Measurements from ENCODE around the gene IGFBP2. TPM values are rescaled to one million over a fixed set of nuclear protein-coding genes. Genes with fewer than 3 reads are reported as not detected.

The IGFBP2 gene
- total and polyA plus RNA-seq, 12 donors, result 26.0 to 361 (median 109) TPM

GRCh38 chr2:216648105-216648504 lies 14.9 kb downstream of the IGFBP2 start:
- no peak for ATAC-seq
- Histone ChIP-seq H3K9me3 (no peaks in the 10 kb centered on the region), H3K4me3 (no peak overlapping the region), H3K4me1 (peaks cover 8 to 49% (median 27%) of the 10 kb centered on the region in 9 donors), H3K36me3 (no peaks in the 10 kb centered on the region), H3K27me3 (no peaks in the 10 kb centered on the region), H3K27ac (no peak overlapping the region)
- TF ChIP-seq CTCF (IDR thresholded peaks at IDR 0.05), result no peak
- no peak for DNase-seq
- 78 to 85% methylated on average over 3 of the region's 3 CpGs for WGBS, 2 donors
- intact Hi-C loops (cut with DNase I), result loop anchor here in 1 of 10 donors (5.0 kb wide), 1 partner anchor 111 kb away; no protein-coding TSS in a partner anchor

GRCh38 chr2:216649574-216649973 lies 16.4 kb downstream of the IGFBP2 start:
- TF ChIP-seq CTCF (IDR thresholded peaks at IDR 0.05), result no peak
- H3K9me3 ChIP-seq, result no peaks in the 10 kb centered on the region
- H3K27ac ChIP-seq, result no peak overlapping the region
- no peaks in the 10 kb centered on the region for H3K27me3 ChIP-seq
- H3K36me3 ChIP-seq, result no peaks in the 10 kb centered on the region
- intact Hi-C loops (cut with DNase I), result loop anchor here in 1 of 10 donors (5.0 kb wide), 1 partner anchor 112 kb away; no protein-coding TSS in a partner anchor
- DNase-seq, result no peak
- ATAC-seq, result no peak
- WGBS, 2 donors, result 62 to 73% methylated on average over 5 of the region's 5 CpGs
- peaks cover 0 to 44% (median 16%) of the 10 kb centered on the region in 9 donors for H3K4me1 ChIP-seq
- no peak overlapping the region for H3K4me3 ChIP-seq

GRCh38 chr2:216650626-216651257 lies 17.5 kb downstream of the IGFBP2 start:
- Histone ChIP-seq H3K27ac (no peak overlapping the region), H3K4me1 (peaks cover 0 to 39% (median 7%) of the 10 kb centered on the region in 9 donors), H3K27me3 (no peaks in the 10 kb centered on the region), H3K4me3 (no peak overlapping the region), H3K36me3 (no peaks in the 10 kb centered on the region), H3K9me3 (no peaks in the 10 kb centered on the region)
- no peak for ATAC-seq
- 71 to 84% methylated on average over 3 of the region's 3 CpGs for WGBS, 2 donors
- DNase-seq, result no peak
- no peak for TF ChIP-seq CTCF (IDR thresholded peaks at IDR 0.05)
- intact Hi-C loops (cut with DNase I), result no loop called here

DNA sequence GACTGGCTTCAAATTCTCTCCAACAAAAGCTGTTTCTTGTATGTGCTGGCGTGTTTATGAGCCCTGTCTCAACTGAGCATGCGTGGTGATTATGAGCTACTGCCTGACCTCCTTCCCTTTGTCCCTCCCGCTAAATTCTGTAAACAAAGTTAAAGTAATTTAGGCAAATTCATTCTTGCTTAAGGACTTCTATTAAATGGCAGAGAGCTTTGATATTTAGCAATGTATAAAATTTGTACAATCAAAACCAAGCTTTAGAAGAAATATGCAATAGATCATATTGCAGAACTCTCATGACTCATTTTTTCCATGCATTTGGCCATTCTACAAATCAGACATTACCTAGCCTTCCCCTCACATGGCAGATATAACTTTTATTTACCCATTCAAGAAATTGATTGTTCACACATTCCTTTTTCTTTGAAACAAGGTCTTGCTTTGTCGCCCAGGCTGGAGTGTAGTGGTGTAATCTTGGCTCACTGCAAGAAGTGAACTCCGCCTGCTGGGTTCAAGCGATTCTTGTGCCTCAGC lies 18.2 kb downstream of the IGFBP2 start:
- H3K27ac ChIP-seq, result no peak overlapping the region
- WGBS, 2 donors, result 95% methylated on average over 6 of the region's 6 CpGs

More for the DNA sequence above, 18.2 kb downstream of the IGFBP2 start:
- intact Hi-C loops (cut with DNase I), result no loop called here
- TF ChIP-seq CTCF (IDR thresholded peaks at IDR 0.05), result no peak
- Histone ChIP-seq H3K36me3 (no peaks in the 10 kb centered on the region), H3K4me1 (peaks cover 0 to 36% (median 7%) of the 10 kb centered on the region in 9 donors), H3K9me3 (no peaks in the 10 kb centered on the region), H3K4me3 (no peak overlapping the region), H3K27me3 (no peaks in the 10 kb centered on the region)
- ATAC-seq (no peak), DNase-seq (no peak)
